Frontal cortex (tissue), 4 donors: ENCODE measurements around the gene MAB21L1. TPM values are rescaled to one million over a fixed set of nuclear protein-coding genes. Genes with fewer than 3 reads are reported as not detected.

ENCODE experiments used
- DNase-seq, 2 donors: peaks; one replicate each; pipeline ENCODE4 v3.0.0; 2012; ENCODE audit warnings: low spot score in 2 of 2
- FAIRE-seq: peaks from 2 replicates; lab custom pipeline; 2012; peaks lifted over from hg19 to GRCh38; lab: Jason Lieb, UNC
- total RNA-seq: library from RNA; depleted of rRNA; stranded (reverse); fragments of >200 nt; gene quantifications from one replicate; pipeline ENCODE4 v1.2.3, GENCODE V29; 2014
- donor health status: control.
- donor health status: control.
- donor health status: control.

MAB21L1 gene
- total RNA-seq, 1 donor from 2014 or later: 1.6 TPM

DNA sequence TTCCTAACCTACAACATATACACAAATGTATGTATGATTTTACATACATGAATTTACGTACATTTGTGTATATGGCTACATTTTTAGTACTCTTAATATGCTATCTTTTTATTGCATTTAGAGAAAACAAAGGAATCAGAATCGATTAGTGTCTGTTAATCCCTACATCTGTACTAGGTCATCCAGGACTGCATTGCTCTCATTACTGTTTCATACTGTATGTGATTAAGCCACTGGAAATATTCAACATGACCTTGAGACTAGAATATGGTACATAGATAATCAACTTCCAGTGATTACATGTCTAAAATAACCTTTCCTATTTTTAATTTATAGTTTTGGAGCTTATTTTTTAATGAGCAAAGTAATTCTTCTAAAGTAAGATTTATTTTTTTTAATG is 5.3 kb upstream of the MAB21L1 start:
- no peak for FAIRE-seq

DNA sequence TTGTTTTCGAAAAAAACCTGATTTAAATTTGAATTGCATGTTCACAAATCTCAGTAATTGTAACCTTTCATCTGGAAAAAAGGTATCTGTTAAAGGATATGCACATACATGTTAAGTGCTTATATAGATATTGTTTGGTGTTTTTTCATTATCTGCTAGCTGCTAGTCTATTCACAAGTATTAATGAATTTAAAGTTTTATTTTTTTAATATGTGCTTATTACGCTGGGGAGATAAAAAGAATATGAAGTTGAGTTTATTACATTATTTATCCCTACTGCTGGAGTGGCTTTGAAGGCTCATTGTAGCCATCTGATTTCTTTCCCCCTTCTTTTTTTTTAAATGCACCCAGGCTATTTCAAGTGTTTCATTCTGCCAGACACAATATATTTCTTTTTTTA is 3.9 kb upstream of the MAB21L1 start:
- FAIRE-seq (no peak), DNase-seq (no peak)

More for the DNA sequence above, 5.3 kb upstream of the MAB21L1 start:
- DNase-seq: no peak

DNA sequence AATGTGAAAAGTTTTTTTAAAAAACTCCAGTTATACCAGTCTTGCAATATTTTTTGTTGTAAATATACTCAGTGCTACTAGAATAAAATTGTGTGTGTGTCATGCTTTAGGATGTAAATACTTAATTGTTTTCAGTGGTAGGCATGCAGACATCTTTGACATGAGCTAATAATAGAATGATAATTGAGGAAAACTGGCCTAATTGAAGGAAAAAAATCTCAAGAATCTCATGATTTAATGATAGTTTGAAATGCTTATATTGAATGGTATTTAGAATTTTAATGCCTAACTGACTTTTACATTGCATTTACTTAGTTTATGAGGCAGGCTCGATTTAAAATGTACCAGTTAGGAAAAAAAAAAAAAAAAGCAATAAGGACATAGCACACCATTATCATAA is 3.2 kb upstream of the MAB21L1 start:
- DNase-seq (no peak), FAIRE-seq (no peak)

DNA sequence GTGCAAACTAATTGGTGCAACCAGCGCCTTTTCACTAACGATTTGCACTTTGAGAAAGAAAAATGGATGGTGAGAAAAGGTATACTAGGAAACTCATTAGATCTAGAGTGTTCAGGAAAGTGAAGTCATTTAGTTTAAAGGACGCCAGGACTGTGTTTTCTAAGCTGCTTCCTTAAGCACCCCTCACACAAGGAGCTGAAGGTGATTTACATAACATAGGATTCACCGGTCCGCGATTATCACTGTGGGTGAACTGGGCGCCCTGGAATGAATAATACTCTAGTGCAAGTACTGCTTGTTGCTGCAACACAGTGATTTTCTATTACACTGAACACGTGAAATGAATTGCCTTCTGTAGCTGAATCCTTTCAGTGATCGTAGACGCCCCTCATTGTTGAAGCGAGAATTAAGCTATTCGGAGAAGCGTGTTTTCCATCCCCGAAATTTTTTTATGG is 2.6 kb upstream of the MAB21L1 start:
- DNase-seq (no peak), FAIRE-seq (no peak)

DNA sequence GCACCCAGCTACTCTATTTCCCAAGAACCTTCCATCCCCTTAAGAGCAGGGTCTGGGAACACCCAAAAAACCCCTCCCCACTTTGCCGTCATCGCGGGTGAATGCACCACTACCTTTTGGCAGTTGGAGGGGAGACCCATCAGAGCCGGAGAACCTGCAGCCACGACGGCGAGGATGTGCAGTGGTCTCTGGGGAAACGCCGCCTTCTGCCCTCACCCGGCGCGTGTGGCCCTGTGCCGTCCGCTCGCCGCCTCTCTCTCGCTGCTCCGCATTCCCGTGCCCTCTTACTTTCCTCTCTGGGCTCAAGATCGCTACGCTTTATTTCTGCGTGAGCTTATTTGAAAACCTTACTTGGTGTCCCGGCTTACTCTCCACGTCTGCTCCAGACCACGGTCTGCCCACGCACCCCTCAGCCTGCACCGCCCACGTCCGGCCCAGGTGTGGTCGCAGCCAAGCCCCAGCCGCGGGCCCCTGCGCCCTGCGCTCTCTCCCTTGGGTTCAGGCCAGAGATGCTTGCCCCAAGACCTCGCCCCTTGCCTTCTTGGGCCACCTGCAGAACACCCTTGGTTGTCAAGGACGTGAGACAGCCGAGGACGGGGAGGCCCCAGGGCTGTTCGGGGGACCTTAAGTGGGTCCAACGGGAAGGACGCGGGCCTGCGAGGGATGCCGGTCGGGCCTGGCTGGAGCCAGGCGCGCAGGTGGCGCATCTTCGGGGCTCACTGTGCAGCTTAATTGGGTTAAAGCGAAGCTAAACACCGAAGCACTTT is 2.0 kb upstream of the MAB21L1 start:
- DNase-seq: no peak
- no peak for FAIRE-seq

DNA sequence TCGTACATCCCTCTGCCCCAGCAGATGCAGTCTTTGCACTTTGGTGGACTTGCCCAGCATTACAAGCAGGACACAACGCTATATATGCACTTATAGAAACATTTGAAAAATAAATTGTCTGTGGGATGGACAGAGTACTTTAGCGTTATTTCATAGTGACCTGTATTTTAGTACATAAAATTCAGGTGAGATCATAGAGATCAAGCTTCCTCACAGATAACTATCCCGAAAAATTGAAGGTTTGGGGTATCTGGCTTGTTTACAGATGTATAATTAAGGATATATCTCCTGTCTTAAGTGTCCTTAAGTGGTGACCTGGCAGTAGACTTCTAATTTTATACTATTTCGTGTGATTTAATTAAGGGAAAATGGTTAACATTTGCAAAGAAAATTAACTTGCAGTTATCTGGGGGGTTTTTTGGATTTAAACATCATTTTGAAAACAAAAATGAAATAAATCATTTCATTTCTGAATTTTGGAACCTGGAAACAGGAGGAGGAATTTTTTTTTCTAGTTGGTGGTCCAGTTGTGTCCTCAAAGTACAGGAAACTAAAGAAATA is 977 bp upstream of the MAB21L1 start:
- no peak for FAIRE-seq
- no peak for DNase-seq

DNA sequence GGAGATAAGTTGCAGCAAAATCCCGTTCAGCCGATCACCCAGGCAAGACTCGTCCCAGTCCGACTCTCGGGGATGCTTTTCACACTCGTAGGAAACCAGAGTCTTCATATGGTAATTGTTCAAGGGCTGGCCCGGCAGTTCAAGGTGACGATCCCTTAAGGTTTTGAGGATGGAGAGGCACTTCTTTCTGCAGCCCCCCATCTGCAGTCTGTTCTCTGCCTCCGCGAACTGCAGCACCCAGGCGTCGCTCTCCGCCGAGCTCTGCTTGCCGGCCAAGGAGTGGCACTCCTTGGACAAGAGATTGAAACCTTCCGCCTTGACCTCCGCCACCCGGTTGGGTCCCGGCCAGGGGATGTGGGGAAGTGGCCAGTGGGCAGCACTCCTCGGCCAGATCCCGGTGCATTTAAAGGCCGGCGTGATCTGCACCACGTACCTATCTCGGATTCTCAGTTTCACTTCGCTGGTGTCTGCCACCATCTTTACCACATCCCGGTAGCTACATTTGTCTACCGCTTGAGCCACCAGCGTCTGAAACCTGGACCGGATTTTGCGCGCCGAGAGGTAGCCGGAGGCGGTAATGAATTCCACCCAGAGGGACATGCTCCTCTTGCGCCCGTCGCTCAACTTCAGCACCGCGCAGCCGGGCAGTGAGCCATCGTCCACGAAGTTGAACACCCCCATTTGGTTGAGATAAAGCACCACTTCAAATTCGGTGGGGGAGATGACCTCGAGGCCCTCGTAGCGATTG is 1.1 kb downstream of the MAB21L1 start:
- DNase-seq (no peak), FAIRE-seq (no peak)

DNA sequence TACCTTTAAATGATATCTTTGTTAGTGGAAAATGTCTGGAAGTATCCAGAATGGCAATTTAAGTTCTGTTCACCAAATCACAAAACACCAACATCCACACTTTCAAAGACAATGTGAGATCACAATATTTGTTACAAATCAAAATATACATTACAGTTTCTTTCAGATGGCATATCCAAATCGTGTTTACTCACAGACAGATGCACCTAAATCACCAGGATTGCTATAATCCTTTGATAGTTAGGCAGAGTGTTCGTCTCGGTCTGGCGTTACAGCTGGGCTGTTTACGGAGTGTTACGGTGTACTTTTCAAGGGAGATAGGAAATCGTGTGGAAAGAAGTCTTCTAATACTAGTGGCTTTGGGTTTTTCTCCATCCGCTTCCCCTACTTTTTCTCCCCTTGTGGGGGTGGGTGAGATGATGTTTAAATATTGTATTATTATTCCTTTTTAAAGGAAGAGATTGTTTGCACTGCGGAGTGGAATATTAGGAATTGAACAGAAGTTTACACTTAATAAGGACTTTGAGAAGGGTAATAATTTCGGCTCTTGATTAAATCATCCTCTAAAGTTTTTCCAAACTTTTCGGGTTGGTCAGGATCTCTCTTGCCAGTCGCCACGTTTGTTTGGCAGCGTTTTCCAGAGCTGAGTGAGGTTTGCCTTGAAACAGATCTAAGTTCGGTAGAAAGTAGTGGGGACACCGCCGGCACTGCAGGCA is 1.8 kb downstream of the MAB21L1 start:
- FAIRE-seq (no peak), DNase-seq (no peak)

DNA sequence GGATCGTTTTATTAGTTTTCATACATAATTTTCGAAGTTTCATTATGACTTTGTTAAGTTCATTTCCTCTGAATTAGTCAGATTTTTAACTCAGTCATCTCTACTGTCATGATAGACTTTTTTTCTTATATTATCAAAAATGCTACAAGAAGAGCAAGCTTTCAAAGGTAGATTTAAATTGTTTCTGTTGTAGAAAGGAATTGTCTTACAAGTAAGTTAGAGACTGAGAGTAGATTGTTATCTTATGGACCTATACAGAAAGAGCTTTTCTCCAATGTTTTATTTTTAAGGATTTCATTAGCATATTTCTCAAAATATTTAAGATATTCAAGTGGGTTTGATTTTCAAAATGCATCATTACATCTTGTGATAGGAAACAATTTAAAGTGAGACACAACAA is 2.7 kb downstream of the MAB21L1 start:
- no peak for DNase-seq
- FAIRE-seq: no peak

DNA sequence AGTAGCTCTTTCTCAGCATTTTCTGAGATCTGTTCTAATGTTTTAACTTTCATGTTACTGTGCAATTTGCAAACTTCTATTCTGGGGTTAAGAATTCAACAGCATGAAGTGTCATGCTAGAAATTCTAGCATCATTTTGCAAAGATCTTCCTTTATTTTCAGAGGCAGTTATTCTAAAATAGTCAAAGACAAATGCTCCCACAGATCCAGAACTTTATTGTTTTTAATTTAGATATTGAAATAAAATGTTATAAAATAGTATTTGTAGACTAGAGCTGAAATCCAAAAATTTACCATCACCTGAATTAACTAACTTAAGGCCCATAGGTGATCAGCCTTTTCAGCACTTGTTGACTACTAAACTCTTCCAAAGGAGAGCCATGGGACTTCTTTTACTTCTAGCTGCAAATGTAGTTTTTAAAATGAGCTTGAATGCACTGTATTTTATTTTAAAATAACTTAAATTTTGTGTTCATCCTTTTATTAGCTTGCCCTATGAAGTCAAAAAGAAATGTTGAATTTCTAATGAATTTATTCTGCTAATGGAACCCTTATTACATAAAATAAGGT is 3.2 kb downstream of the MAB21L1 start:
- DNase-seq (no peak), FAIRE-seq (no peak)

DNA sequence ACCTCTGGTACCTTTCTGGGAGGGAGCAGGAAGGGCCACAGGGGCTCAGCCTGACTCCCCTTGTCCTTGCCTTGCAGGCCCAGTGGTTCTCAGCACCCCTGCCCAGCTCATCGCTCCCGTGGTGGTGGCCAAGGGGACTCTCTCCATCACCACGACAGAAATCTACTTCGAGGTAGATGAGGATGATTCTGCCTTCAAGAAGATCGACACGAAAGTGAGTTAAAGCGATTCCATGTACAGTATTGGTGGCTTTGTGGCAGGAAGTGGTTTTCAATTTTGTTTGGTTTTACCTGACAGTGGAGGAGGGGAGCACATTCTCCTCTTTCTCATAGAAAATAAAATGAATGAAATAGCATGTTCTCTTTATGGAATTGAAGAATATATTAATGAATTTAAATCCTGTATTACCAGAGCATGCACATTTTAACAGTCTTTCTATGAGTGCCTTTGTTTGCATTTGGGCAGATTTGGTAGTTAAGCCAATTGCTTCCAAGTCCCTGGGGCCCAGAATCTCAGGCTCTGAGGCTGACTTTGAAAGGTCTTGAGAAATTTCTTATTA is 4.1 kb downstream of the MAB21L1 start:
- FAIRE-seq (no peak), DNase-seq (no peak)

DNA sequence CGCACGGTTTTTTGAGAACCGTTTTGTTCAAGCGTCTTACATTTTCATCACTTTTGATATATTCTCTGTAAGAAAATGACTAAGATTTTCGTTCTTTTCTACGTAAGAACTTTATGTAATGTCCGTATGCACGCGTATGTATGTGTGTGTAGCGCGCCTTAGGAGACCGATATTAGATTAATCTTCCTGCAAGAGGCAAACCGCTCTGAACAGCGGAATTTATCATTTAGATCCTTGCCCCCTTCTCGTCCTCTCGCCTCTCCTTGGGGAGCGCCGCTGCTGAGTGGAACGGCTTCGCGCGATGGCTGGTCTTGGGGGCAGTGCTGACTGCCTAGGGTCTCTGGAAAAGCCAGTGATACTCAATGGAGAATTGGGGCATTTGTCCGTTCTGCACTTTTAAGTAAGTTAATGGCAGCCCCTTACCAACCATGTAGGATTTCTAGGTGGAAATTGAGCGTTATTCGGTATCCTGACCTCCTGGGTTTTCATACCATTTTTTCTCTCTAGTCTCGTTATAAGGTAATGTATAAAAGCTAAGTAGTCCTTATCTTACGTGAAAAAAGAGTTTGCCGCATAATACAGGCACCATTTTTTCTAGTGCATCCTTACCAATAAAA is 4.7 kb downstream of the MAB21L1 start:
- no peak for FAIRE-seq
- no peak for DNase-seq

DNA sequence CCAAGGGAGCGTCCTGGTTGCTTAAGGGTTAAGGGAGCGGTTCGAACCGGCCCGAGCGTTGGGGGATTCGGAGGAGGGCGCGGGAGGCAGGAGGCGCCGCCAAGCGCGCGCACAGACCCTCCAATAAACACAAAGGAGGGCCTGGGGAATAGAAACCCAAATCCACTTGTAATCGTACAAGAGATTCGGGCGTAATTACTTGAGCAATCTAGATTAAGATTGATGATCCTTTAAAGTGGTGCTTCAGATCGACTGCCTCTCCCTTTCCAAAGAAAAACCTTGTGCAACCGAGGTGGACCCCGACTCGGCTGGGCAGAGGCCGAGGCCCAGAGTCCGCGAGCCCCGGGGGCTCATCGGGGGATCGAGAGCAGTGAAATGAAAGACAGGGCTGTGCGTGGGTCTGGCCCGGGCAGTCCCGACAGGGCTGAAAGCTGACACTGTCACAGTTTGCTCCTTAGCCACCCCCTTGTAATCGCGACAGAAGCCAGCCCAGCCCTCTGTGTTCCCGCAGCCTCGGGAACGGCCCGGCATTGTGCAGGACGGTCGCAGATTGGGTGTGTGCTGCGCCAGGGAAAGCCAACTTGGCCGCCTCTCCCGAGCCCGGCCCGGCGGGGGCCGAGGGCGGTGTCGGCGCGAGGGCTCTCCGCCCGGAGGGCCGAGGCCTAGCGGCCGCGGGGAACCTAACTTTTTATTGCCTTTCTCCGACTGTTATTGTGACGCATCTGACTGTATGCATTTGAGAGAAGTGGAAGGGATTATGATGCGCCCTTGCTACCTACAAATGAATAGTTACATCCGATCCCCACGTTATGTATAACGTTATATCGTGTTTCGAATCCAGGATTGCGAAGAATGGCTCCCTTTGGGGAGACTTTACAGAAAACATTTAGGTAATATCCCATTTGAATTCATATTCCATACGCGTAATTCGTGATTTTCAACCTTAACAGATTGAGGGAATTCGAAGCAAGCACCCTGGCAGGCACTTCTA is 5.5 kb downstream of the MAB21L1 start:
- FAIRE-seq: no peak
- DNase-seq: peak in 1 of 2 donors; percentile 28

DNA sequence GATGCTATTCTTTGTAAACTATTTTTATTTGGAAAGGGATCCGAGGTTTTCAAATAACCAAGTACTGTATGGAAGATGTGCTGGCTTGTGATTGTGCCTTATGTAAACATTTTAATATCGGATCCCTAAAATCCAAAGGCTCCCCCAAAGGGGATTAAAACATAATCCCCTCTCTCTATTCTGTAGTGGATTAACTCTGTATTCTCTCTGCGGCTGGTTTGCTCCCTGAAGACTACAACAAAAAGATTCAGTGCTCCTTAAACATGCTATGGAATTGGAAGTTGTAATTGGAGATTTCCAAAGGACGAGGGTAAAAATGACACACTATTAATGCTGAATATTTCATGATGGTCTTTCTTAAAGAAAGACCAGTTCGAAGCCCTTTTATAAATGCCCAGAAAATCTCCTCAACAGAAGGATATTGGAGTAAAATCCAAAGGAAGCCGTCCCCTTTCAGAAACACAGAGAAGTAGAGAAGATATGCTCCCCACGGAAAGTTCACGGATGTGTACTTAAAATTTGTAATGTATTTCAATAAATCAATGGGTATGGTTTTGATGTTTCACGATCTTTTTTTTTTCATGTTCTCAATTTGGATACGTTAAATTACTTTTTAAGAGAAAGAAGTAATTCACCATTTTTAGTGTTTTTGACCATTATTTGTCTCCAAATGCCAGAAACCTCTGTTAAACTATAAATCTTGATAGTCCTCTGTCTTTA is 6.5 kb downstream of the MAB21L1 start:
- FAIRE-seq: no peak
- DNase-seq: no peak

DNA sequence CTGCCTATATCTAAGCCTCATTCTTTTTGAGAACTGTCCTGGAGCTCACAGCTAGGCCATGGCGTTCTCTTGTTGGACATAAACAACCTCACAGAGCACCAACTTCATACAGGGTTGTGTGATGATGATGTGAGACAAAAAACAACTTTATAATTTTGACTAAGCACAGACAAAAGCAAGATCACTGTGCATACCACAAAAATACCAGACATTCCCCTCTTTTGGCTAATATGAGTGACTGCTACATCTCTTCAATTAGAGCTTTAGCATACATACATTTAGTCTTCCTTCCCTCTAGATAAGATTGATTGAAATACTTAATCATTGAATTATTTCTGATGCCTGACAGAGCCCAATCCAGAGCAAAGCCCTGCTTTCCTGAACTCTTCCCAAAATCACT is 8.3 kb downstream of the MAB21L1 start:
- FAIRE-seq (no peak), DNase-seq (no peak)

DNA sequence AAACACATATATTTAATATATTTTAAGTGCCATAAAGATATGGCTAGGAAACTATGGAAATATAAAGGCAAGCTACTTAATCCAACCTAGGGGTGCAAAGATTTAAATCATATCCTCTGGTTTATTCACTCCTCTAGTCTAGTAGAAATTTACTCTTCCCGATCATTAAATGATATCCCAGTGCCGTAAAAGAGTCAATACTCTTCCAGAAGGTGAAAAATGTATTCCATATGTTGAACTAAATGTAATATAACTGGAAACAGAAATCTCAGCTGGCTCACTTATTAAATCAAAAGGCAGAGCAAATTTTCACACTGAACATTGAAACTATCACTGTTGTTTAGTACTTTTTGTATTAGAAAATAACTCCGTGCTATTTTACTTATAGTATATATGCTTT is 11.1 kb downstream of the MAB21L1 start:
- DNase-seq (no peak), FAIRE-seq (no peak)

DNA sequence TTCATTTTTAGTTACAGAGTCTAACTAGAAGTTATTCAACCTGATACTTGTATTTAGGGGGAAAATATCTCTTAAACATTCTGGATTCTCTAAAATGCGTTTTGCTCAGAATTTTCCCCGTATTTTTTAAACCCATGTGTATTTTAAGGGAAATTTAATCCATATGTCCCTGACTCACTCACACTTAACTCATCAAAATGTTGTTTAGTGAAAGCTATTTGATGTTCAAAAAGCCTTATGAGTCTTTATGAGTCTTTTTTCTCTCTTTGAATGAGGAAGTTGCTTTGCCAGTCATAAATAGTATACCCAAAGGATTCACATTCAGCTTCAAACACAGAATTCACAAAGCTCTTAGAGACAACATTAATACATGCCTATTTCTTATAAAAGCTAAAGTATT is 16.4 kb downstream of the MAB21L1 start:
- no peak for DNase-seq
- no peak for FAIRE-seq

DNA sequence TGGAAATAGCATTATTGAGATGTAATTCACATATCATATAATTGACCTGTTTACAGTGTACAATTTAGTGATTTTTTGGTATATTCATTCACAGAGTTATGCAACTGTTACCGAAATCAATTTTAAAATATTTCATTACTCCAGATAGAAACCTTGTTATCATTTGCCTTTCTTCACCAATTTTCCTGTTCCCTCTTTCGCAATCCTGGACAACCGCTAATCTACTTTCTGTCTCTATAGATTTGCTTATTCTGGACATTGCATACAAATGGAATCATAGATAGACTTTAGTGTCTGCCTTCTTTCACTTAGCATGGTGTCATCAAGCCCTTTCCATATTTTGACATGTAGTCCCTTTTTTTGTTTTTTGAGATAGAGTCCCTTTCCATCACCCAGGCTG is 19.2 kb downstream of the MAB21L1 start:
- DNase-seq: no peak
- no peak for FAIRE-seq
